ENCODE data around the gene PLSCR4.
"Not testable (repeated sequence)": the region's sequence is repeated elsewhere in the genome, so short reads cannot be mapped to it uniquely, and the experiment has no call there.

Gene PLSCR4, protein sequence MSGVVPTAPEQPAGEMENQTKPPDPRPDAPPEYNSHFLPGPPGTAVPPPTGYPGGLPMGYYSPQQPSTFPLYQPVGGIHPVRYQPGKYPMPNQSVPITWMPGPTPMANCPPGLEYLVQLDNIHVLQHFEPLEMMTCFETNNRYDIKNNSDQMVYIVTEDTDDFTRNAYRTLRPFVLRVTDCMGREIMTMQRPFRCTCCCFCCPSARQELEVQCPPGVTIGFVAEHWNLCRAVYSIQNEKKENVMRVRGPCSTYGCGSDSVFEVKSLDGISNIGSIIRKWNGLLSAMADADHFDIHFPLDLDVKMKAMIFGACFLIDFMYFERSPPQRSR

DNA sequence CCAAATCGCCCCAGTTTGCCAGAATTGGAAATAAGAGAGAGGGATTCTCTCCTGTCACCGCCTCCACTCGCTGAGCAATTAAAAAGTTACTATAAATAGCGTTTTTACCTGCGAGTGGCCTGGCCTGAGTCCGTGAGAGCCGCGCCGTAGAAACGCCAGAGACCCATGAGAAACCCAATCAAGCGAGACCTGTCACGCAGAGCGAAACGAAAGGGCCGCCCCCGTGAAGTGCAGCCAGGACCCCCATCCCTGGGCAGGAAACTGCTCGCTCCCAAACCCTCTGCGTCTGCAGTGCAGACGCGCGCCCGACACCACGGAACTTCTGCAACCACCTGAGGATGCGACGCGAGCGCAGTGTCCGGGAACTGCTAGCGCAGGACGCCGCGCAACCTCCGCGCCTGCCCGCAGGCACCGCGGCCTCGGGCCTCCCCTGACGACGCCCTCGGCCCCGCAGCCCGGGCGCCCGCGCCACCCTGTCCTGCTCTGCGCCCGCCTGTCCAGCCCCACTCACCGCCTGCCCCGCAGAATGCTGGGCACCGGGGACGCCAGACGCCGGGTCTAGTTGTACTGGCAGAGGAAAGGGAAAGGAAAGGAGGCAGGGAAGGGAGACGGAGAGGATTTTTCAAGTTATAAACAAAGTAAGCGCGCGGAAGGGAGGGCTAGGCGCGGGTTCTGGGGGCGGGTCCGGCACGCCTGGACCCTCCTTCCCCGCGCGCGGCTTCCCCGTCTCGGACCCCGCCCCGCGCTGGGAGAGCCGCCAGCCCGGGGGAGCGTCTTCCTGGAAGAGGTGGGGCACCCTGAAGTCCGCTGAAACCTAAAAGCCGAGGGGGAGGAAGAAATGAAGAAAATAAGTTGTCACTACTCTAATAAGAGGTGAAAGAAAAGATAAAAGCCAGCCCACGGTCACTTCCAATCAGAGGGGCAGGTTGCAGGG, at the start of gene PLSCR4:
PLSCR4 (minus strand) TSS at position 657 of the 934 bp plus-strand sequence. CDS start 29,034 bp downstream, outside the sequence.
- DNase-seq: peak; percentile 75

DNA sequence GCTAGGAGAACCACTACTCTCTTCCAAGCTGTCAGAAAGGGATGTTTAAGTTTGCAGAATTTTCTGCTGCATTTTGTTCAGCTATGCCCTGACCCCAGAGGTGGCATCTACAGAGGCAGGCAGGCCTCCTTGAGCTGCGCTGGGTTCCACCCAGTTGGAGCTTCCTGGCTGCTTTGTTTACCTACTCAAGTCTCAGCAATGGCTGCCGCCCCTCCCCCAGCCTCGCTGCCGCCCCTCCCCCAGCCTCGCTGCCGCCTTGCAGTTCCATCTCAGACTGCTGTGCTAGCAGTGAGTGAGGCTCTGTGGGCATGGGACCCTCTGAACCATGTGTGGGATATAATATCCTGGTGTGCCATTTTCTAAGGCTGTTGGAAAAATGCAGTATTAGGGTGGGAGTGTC, 42.5 kb upstream of the PLSCR4 start:
- DNase-seq: not testable (repeated sequence)

DNA sequence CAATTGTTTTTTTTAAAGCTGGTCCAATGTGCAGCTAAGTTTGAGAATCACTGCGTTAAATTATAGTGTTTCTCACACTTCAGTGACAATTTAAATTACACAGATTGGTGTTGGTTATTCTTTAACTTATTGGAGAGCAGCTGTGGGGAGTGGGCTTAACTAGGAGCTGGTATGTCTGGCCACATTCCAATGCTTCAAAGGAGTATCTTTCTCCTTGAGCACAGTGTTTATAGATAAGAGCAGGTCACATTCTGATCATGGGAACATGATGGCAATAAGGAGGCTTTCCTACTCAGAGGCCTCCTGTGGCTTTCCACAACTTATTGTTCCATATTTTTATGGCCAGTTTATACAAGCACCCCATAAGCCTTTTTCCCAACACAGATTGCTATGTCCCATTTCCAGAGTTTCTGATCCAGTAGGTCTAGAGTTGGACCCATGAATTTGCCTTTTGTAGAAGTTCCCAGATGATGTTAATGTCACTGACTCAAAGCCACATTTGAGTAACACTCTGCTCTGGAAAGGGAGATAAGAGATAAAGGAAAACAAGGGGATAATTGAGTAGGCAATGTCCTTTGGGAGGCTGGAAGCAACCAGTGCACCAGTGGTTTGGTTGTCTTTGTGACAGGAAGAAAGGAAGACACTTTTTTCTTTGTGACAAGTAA, 33.0 kb upstream of the PLSCR4 start:
- no peak for DNase-seq

DNA sequence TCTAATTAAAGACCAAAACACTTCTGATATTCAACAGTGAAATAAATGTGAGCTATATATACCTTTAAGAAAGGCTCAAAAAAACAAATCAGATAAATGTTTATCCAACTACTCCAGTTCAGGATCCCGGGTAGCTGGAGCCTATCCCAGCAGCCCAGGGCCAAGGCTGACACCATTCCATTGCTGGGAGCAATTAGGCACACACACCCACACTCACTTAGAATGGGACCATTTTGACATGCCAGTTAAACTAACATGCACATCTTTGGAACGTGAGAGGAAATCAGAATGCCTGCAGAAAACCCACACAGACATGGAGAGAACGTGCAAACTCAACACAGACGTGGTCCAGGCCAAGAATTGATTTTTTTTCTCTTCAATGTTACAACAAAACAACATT, 30.0 kb upstream of the PLSCR4 start:
- no peak for DNase-seq

DNA sequence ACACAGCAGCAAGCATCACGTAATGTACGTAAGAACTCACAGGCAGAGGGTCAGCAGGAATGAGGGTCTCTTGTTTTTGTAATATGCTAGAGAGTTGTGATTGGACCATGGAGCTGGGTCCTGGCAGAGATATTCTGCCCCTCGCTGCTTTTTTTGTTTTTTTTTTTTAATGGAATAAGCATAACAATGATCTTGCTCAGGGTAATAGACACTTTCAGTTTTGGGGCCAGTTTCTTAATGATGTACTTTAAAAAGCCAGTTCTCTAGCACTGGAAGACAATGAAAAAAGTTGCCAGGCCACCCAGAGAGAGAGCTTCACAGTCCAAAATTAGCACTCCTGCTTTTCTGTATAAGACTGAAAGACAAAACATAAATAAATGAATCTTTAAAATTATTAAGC, 29.0 kb upstream of the PLSCR4 start:
- DNase-seq: no peak

DNA sequence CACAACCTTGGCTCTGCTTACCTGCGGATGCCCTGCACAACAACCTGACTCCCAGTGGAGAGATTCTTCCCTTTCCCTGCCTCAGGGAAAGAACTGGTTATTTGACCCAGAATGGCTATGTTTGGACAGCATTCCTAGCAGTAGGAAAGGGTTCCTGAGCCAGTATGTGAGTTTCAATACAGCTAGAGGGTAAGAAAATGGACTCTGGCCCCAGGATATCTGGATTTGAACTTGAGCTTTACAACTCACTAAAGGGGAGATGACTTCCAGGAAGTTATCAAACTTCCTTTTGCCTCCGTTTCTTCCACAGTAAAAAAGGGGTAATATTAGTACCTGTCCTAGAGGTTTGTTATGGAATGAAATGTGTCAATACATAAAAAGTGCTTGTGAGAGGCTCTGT, 28.1 kb upstream of the PLSCR4 start:
- DNase-seq: no peak

DNA sequence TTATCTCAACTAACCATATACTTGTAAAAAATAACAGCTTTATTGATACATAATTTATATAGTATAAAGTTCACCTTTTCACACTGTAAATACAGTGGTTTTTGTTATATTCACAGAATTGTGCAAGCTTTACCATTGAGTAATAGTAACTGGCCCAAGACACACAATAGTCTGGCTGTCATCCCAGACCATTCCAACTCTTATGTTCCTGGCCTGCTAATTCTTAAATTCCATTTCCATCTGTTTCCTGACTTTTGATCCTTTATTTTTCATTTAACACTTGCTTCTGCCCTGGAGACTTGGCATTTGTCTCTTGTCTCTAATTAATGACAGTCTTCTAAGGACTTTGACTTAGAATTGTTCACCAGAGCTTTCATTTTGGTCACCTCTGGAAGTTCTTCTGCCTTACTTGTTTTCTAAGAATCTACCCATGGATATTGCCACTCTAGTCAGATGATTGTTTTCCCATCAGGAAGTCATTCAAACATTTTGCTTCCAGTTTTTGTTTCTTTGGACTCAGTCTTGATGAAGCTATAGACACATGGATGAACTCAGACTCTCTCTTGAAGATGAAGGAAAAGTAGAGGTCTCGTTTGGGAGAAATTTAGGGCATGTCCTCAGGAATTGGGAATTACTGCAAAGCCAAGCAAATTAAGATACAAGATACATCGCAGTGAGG, 27.2 kb upstream of the PLSCR4 start:
- peak; percentile 89 for DNase-seq

DNA sequence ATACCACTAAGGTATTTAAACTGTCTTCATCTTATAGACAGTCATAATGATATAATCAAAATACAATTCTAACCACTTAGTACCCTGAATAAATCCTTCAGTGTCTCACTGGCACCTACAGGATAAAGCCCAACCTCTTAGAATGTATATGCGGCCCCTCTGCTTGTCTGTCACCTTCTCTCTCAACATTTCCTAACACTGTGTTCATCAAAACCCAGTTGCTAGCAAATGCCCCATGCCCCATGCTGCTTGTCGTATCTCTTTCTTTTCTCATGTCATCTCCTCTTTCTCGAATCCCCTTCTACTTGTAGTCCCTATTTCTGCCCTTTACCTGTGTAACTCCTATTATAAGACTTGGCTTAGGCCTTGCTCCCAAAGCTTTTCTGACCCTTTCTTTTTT, 24.6 kb upstream of the PLSCR4 start:
- no peak for DNase-seq

DNA sequence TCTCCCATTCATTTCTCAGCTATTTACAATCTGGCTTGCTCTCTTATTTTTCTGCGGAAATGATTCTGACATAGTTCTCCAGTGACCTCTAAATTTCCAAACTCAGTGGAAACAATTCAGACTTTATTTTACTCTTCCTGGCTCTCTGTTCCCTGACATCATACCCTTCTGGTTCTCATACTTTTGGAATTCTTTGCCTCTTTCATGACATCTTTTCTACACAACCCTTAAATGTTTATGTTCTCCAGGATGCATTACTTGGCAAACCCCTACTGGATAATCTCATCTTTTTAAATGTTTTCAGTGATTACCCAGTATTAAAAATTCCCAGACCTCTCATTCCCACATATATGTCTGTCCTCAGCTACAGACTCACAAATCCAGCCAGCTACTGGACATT, 23.9 kb upstream of the PLSCR4 start:
- peak; percentile 77 for DNase-seq

DNA sequence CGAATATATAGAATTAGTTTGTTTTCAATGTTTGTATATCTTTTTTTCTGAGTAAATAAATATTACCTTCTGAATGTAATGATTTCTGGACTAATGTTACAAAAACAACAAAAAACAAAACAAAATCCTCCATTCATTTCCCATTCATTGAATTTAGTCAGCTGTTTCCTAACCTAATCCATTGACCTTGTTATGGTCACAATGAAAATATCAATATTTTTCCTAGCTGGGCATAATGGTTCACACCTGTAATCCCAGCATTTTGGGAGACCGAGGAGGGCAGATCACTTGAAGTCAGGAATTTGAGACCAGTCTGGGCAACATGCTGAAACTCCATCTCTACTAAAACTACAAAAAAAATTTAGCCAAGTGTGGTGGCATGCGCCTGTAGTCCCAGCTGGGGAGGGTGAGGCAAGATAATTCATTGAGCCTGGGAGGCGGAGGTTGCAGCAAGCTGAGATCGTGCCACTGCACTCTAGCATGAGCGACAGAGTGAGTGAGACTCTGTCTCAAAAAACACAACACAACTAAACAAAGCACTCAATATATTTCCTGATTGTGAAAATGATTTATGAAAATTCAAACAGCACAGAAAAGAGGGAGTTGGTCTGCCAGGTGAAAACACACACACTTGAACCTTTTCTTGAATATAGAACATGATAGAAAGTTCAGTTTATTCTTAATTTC, 23.0 kb upstream of the PLSCR4 start:
- no peak for DNase-seq

DNA sequence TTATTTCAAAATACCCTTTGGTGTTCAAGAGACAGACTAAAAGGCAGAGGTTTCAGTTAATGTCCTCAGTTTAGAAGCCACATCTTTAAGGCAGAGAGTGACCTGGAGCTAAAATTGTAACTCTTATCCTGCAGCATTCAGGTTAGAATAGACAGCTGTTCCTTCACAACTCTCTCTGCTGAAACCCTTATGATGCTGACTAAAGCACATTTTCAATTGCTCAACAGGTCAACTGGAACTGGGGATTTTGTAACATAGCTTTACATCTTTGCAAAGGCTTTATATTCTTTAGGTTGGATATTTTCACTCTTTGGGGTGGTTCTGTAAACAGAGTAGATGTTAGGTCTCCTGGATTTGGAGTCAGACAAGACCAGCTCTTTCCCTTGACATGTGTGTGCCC, 20.3 kb upstream of the PLSCR4 start:
- DNase-seq: no peak

DNA sequence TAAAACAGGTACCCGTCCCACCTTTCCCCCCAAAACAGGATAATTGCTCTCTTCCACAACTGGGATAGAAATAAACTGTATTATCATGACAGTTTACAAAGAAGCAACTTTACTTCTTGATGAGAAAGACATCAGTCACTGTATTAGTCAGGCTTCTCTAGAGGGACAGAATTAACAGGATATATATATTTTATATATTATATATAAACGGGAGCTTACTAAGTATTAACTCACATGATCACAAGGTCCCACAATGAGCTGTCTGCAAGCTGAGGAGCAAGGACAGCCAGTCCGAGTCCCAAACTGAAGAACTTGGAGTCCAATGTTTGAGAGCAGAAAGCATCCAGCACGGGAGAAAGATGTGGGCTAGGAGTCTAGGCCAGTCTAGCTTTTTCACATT, 18.4 kb upstream of the PLSCR4 start:
- peak; percentile 32 for DNase-seq

DNA sequence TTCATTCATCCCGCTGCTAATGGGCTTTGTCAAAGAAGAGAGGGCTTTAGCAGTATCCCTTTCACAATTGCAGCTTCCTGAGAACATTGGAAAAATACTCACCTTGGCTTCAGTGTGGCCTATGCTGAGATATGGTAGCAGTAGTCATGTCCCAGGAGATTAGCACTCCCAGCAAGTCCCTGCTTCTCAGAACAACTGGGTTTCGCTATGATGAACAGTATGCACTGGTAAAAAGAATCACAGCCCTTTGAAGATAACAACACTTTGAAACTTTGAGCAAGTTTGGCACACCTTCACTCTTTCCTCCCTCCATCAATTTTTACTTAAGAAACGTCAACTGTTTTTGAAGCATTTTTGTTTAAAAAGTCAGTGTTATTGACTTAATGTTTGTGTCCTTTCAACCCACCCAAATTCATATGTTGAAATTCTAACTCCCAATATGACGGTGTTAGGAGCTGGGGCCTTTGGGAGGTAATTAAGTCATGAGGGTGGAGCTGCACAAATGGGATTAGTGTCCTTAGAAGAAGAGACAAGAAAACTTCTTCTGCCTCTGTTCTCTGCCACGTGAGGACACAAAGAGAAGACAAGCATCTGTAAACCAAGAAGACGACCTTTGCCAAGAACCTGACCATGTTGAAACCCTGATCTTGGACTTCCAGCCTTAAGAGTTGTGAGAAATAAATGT, 17.8 kb upstream of the PLSCR4 start:
- DNase-seq: no peak

DNA sequence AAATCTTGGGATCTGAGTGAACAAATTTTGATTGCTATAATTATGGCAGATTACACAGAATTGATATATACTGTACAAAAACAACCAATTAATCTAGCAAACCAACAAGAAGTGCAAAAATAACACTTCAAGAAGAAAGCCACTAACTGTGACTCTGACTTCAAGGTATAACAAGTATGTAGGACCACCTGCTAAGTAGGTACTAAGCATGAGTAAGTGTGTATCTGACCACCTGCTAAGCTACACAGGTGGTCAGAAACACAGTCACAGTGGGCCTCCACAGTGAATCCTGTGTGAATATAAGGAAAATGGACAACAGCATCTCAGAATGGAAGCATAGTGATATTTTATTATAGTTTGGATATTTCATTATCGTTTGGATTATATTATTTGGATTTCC, 14.8 kb upstream of the PLSCR4 start:
- no peak for DNase-seq

DNA sequence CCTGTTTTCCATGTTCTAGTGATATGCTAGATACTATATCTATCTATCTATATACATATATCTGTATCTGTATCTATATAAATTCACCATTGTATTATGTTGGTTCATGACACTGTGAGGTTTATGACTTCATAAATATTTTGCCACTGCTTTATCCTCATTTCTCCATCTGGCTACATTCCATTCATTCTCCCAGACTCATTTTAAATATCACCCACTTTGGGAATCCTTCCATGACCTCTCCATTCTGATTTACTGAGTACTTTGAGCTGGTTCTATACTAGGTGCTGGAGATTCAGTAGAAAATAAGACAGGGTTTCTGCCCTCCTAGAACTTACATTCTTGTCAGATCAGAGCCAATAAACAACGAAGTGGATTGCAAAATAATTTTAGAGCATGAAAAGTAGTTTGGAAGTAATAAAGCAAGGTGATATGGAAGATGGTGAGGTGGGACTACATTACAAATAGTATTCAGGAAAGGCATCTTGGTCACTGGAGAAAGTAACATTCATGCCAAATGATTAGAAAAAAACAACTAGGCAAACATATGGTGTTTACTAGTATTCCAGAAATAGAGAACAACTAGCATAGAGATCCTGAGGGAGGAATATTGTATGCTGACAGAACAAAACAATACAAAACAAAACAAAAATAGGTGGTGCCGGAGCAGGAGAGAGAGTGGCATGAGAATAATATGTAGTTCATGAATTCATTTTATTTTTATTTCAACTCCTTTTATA, 11.6 kb upstream of the PLSCR4 start:
- DNase-seq: no peak

DNA sequence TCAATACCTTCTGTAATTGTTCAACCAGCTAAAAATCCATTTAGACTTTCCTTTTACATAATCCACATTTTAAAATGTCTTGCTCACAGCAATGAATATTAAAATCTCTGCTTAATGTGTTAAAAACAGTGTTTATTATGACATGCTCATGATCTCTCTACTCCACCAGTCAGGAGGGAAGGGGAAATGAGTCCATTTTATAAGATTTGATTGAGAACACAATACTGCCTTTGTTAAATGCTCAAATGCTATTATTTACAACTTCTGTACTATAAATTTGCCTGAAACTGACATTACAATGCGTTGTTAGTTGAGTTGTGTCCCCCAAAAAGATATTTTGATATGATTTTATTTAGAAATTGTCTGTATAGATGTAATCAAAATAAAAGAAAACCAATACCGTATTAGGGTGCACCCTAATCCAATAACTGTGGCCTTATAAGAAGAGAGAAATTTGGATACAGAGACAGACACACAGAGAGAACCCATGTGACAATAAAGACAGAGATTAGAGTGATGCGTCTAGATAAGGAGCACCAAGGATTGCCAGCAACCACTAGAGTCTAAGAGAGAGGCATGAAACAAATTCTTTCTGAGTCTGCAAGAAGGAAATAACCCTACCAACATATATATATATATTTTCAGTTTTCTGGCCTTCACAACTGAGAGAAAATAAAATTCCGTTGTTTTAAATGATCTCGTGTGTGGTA, 9.1 kb upstream of the PLSCR4 start:
- DNase-seq: no peak

DNA sequence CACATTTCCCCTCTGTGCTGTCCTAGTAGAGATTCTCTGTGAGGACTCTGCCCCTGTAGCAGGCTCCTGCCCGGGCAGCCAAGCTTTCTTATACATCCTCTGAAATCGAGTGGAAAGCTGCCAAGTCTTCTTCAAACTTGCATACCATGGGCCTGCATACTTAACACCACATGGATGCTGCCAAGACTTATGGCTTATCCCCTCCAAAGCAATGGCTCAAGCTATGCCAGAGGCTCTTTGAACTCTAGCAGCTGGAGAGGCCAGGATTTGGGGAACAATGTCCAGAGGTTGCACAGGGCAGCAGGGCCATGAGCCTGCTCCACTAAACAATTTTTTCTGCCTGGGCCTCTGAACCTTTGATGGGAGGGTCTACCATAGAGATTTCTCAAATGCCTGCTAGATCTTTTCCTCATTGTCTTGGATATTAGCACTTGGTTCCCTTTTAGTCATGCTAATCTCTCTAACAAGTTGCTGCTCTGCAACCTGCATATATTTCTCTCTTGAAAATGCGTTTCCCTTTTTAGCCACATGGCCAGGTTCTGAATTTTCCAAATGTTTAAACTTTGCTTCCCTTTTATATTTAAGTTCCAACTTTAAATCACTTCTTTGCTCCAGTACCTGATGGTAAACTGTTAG, 6.1 kb upstream of the PLSCR4 start:
- peak; percentile 64 for DNase-seq

DNA sequence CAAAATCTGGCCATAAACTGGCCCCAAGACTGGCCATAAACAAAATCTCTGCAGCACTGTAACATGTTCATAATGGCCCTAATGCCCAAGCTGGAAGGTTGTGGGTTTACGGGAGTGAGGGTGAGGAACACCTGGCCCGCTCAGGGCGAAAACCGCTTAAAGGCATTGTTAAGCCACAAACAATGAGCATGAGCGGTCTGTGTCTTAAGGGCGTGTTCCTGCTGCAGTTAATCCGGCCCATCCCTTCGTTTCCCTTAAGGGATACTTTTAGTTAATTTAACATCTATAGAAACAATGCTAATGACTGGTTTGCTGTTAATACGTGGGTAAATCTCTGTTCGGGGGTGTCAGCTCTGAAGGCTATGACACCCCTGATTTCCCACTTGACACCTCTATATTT, 1.5 kb upstream of the PLSCR4 start:
- not testable (repeated sequence) for DNase-seq

DNA sequence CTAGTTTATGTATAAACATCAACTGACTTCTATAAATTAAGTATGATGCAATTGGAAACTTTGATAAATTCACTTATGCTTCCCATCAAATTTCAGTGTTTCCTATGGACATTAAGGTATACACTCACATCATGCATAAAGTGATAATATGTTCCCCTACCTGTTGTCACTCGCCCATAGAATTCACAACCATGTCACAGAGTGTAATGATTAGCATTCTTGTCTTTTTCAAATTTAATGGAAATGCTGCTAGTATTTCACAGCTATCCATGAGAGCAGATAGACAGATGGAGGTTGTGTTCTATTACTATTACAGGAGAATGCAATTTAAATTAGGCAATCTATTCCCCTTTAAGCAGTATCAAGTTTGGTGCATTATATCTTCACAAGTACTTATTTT, 984 bp downstream of the PLSCR4 start:
- DNase-seq: no peak

DNA sequence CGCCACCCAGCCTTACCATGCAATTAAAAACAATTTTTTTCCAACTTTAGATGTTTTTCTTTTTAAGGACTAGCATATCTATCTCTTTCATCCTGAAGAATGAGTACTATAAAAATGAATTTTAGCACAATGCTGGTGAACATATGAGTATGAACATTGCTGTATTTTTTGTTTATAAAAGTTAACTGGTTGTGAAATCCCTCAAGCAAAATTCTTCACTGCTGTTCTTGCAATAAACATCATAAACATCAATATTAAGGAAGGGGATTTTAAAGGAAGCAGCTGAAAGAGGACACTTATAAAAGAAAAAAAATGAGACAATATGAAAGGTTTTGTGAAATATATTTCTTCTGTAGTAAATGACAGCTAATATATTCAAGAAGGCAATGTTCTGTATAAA, 3.0 kb downstream of the PLSCR4 start:
- peak; percentile 16 for DNase-seq

Measured in HCEC 1CT (cell line).